Cardiac muscle cell (in vitro differentiated cells and primary cell): ENCODE measurements around the gene NINJ2. TPM values are rescaled to one million over a fixed set of nuclear protein-coding genes. Genes with fewer than 3 reads are reported as not detected.
"Not testable (repeated sequence)": the region's sequence is repeated elsewhere in the genome, so short reads cannot be mapped to it uniquely, and the experiment has no call there.

Experiments used
- DNase-seq, 2 donors: peaks; one replicate each; pipeline versions ENCODE4 v3.0.0 to v3.0.0-alpha.2; 2010 to 2017; ENCODE audit warnings: low read depth in 1 of 2, low spot score in 1 of 2
- H3K27ac ChIP-seq: fragments of 200-600 bp; sonication (generic); 2 replicates; pipeline ENCODE4 v1.5.1; 2016
- H3K27me3 ChIP-seq: fragments of 200-600 bp; sonication (generic); 2 replicates; pipeline ENCODE4 v1.6.0; 2016; ENCODE audit warnings: control low read depth
- H3K36me3 ChIP-seq: fragments of 200-600 bp; sonication (generic); 2 replicates; pipeline ENCODE4 v1.5.1; 2016; ENCODE audit warnings: control low read depth
- H3K4me1 ChIP-seq: fragments of 200-600 bp; sonication (generic); 2 replicates; pipeline ENCODE4 v1.8.1; 2017; ENCODE audit warnings: low read depth, mild to moderate bottlenecking, mixed run types
- H3K4me3 ChIP-seq: fragments of 200-600 bp; sonication (generic); 2 replicates; pipeline ENCODE4 v1.5.1; 2016; ENCODE audit warnings: mild to moderate bottlenecking
- H3K9me3 ChIP-seq: fragments of 200-600 bp; sonication (generic); 2 replicates; pipeline ENCODE4 v1.5.1; 2017; ENCODE audit warnings: low read depth, mild to moderate bottlenecking, control low read depth
- polyA plus RNA-seq: library from polyadenylated mRNA; unstranded; fragments of >200 nt; fragmentation: Nextera tagmentation; extraction: Ambion mirVana; gene quantifications from 2 replicates; pipeline ENCODE4 v1.2.1, GENCODE V29; 2016
- total RNA-seq: library from RNA; depleted of rRNA; stranded (reverse); fragments of >200 nt; gene quantifications from 2 replicates; pipeline ENCODE4 v1.2.3, GENCODE V29; 2016
- TF ChIP-seq, protein P1 (sequence below): IDR thresholded peaks from 2 replicates; pipeline ENCODE4 v1.5.1; 2012; ENCODE audit warnings: low read depth, mild to moderate bottlenecking, low read length

Gene NINJ2, protein sequence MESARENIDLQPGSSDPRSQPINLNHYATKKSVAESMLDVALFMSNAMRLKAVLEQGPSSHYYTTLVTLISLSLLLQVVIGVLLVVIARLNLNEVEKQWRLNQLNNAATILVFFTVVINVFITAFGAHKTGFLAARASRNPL
- total RNA-seq (1.4 TPM in 1 of 2 replicates, not detected in the other), polyA plus RNA-seq (2.3 and 3.5 TPM in 2 replicates)

DNA sequence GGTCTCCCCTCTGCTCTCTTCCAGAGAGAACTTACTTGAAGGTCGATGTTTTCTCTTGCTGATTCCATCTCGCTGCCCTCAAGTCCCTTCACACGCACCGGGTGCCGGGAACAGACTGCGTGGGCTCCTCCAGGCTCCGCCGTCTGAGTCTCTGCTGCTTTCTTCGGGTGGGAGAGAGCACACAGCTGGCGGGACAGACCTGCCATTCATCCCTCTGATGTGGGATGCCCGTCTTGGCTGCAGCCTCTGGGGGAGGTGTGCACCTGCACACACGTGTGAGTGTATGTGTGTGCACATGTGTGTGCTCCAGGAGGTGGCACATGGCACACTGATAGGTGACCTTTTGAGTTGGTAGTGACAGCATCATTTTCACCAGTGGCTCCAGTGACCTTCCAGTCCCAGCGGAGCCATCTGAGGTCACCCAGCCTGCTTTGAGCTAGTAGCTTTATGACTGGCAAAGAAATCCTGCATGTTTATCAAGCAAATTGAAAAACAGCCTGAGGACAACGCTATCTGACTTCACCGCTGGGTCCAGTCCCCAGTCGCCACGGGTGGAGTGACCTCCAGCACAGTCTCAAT lies at the start of gene NINJ2:
NINJ2 (minus strand) TSS at position 153 of the 579 bp plus-strand sequence; CDS start at position 68, 85 bp downstream.
- TF ChIP-seq, protein P1, sequence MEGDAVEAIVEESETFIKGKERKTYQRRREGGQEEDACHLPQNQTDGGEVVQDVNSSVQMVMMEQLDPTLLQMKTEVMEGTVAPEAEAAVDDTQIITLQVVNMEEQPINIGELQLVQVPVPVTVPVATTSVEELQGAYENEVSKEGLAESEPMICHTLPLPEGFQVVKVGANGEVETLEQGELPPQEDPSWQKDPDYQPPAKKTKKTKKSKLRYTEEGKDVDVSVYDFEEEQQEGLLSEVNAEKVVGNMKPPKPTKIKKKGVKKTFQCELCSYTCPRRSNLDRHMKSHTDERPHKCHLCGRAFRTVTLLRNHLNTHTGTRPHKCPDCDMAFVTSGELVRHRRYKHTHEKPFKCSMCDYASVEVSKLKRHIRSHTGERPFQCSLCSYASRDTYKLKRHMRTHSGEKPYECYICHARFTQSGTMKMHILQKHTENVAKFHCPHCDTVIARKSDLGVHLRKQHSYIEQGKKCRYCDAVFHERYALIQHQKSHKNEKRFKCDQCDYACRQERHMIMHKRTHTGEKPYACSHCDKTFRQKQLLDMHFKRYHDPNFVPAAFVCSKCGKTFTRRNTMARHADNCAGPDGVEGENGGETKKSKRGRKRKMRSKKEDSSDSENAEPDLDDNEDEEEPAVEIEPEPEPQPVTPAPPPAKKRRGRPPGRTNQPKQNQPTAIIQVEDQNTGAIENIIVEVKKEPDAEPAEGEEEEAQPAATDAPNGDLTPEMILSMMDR: no peak
- no peaks in the 10 kb centered on the region for H3K36me3 ChIP-seq
- peaks cover 3% of the 10 kb centered on the region for H3K4me1 ChIP-seq
- peak in 1 of 2 donors; percentile 44 for DNase-seq
- no peaks in the 10 kb centered on the region for H3K9me3 ChIP-seq
- H3K27me3 ChIP-seq: no peaks in the 10 kb centered on the region
- H3K4me3 ChIP-seq: no peak within 1 kb of the TSS
- H3K27ac ChIP-seq: no peak within 1 kb of the TSS

DNA sequence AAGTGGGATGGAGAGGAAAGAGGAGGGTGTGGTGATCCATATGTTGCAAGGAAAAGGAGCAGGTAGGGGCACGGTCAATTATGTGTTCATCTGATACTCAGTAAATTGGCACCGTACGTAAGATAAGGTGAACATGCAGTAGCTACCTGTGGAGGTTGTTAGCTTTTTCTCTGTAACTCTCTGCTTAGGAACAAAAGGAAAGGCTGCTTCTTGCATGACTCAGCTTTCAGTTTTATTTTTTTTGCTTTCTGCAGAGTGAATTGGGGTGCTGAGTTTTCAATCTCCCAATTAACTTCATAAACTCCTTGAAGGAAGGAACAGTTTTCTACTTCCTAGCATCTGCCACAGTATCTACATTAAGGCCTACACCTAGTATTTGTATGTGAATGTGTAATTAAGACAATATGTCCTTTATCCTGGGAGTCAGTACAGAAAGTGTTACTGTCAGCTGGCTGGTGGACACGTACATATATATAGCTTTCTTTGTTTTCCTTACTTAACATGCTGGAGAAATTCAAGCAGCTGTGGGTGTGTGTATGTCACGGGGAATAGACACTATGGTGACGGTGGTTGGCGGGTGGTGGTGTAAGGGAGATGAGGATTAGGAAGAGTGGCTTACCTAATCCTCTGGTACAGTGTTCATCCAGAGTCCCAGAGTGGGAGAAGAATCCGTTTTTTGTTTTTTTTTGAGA lies 49.1 kb upstream of the NINJ2 start:
- no peaks in the 10 kb centered on the region for H3K36me3 ChIP-seq
- DNase-seq: peak in 1 of 2 donors; percentile 20
- peaks cover 25% of the 10 kb centered on the region for H3K4me1 ChIP-seq
- H3K4me3 ChIP-seq: no peak overlapping the region
- TF ChIP-seq, protein P1: no peak
- H3K27ac ChIP-seq: peak overlapping the region; percentile 68
- no peaks in the 10 kb centered on the region for H3K27me3 ChIP-seq
- no peaks in the 10 kb centered on the region for H3K9me3 ChIP-seq

DNA sequence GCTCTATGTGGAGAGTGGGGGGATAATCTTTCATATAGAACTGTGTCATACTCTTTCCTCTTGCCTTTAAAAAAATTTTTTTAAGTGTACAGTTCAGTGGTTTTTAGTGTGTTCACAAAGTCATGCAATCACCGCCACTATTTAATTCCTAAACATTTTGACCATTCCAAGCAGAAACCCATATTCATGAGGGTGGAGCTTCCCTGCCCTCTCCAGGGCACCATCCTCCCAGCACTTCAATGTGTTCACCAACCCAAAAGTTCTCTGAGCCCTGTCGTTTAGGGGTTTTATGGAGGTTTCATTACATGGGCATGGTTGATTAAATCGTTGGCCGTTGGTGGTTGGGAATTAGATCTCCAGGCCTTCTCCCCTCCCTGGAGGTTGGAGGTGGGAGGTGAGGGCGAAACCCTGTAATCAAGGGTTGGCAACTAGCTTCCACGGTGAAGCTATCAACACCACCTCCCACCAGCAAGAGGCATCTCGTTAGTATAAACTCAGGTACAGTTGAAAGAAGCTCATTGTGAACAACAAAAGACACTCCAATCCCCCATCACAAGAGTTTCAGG lies 46.3 kb upstream of the NINJ2 start:
- Histone ChIP-seq H3K36me3 (no peaks in the 10 kb centered on the region), H3K4me3 (no peak overlapping the region), H3K27me3 (no peaks in the 10 kb centered on the region), H3K9me3 (no peaks in the 10 kb centered on the region), H3K27ac (no peak overlapping the region), H3K4me1 (peaks cover 12% of the 10 kb centered on the region)
- DNase-seq: no peak
- TF ChIP-seq, protein P1: no peak

DNA sequence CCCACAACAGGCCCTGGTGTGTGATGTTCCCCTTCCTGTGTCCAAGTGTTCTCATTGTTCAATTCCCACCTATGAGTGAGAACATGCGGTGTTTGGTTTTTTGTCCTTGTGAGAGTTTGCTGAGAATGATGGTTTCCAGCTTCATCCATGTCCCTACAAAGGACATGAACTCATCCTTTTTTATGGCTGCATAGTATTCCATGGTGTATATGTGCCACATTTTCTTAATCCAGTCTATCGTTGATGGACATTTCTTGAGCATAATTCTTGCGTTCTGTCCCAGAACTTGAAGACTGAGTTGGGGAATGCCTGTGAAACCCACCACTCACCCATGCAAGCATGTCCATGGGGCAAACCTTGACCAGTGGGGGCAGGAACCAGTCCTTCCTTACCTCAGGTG lies 44.8 kb upstream of the NINJ2 start:
- not testable (repeated sequence) for H3K36me3 ChIP-seq, DNase-seq, H3K27me3 ChIP-seq, H3K9me3 ChIP-seq, H3K4me1 ChIP-seq, H3K4me3 ChIP-seq, H3K27ac ChIP-seq

DNA sequence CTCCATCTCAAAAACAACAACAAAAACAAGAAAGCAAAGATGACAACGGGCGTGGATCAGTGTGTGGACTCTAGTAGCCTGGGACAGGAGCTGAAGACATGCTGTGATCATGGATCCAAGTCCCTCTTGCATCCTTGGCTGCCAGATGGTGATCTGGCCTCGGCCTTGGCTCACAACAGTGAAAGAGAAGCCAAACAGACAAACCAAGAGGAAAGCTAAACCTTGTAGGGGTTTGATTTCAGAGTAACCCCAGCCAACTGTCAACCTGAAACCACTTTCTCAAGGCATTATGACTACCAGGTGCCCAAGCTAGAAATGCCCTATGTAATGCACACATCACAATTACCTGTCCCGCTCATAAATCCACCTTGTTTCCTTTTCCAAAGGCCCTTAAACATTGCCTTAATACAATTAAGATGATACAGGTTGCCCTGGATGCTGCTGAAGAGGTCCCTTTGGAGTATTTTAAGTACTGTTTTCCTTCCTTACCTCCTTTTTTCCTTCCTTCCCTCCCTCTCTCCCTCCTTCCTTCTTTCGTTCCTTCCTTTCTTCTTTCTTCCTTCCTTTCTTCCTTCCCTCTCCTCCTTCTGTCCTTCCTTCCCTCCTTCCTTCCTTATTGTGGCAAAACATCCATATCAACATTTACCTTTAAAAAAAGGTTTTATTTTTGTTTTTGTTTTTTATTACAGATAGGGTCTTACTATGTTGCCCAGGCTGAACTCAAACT lies 41.4 kb upstream of the NINJ2 start:
- Histone ChIP-seq H3K27ac (no peak overlapping the region), H3K9me3 (no peaks in the 10 kb centered on the region), H3K27me3 (no peaks in the 10 kb centered on the region), H3K4me1 (no peaks in the 10 kb centered on the region), H3K36me3 (no peaks in the 10 kb centered on the region), H3K4me3 (no peak overlapping the region)
- no peak for DNase-seq
- TF ChIP-seq, protein P1: no peak
